ENCODE measurements around the gene SYT2.

Gene SYT2

DNA sequence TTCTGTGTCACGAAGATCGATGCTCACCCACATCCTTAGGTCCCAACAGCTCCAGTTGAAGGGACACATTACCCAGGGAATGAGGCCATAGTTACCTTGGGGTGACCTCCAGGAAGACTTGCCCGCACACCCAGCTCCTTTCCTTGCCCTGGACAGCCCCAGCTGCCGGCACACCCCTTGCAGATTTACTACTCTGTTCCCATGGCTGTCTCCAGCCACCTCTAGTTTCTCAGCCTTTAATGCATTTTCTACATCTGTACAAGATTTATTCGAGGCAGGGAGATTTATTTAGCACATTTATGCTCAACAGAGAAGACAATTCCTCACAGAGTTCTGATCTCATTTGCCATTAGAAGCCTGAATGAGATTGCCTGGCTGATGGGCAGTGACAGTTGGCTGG, 36.7 kb downstream of the SYT2 start:
- DNase-seq: no peak

DNA sequence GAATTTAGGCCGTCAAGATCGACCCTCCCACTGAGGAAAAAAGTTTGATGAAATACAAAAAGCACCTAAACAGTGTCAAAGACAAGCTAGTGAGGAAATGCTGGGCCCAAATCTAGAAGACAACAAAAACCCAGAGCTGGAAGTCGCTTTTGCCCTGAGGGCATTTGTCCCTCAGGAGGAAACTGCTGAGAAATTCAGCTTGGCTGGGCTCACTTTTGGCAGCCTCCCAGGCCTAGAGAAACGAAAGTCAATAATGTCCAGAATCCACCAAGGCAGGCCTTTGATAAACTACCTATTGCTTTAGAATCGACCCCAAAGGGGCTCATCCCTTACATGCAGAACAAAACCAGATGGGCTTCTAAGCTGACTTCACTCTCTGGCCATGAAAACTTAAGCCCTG, 38.9 kb downstream of the SYT2 start:
- no peak for DNase-seq

DNA sequence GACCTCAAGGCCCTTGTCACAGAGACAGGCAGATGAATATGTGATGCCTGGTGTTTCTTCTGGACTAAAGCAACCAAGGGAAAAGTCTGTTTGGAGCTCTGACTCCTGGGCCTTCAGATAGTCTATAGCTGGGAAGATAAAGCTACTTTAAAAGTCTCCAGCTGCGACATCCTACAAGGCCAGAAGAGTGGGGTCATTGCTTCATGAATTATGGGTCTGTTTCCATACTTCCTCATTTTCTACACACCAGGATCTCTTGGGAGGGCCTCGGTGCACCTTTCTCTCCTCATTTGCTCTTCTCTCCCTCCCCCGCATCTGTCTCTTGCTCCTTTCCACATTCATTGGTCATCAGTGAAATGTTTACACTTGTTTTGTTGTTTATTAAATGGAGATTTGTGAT, 44.8 kb downstream of the SYT2 start:
- DNase-seq: no peak

DNA sequence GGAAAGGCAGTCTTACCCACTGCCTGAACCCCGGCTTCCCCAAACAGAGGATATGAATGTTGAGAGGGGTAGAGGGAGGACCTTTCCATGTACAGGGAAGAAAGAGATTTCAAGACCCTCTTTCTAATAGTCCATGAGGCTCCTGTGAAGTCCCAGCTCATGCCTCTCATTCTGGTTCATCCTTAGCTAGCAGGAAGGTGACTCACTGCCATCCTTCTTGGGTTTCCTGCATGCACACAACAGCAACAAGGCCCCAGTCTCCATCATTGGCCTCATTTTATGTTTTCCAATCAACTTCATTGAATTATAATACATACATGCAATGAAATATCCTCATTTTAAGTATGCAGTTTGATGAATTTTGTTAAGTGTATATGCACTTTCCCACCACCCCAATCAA, 46.2 kb downstream of the SYT2 start:
- DNase-seq: no peak

DNA sequence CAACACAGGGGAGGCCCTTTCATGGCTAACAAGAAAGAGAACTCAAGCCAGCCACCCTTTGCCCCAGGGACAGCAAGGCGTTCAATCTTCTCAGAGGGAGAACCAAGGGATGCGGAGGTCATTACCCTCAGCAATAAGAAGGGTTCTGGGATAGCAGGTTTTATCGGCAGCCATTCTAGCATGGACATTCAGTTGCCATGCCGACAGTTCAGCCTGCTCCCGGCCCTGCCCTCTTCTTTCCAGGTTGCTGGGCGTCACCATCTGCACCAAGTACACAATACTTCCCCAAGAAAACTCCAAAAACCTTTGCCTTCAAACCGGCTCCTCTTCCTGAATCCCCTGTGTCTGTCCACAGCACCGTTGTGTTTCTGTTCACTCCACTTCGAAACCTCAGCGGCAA, 47.1 kb downstream of the SYT2 start:
- DNase-seq: no peak

DNA sequence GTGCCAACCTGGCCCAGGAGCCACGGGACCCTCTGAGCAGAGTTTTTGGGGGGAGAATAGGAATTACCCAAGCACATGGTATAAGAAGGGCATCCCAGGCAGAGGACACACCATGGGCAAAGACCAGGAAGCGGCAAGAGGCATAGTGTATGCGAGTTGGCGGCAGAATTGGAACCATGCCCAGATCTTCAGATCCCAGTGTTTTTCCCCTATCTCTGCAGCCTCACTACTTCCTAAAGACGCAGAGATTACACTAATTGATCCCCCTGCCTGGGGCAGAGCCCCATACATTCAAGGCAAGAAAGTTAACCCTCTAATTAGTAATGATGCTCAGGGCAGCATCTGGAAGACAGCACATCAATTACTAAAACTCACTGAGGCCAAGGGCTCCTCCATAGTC, 48.2 kb downstream of the SYT2 start:
- DNase-seq: no peak

DNA sequence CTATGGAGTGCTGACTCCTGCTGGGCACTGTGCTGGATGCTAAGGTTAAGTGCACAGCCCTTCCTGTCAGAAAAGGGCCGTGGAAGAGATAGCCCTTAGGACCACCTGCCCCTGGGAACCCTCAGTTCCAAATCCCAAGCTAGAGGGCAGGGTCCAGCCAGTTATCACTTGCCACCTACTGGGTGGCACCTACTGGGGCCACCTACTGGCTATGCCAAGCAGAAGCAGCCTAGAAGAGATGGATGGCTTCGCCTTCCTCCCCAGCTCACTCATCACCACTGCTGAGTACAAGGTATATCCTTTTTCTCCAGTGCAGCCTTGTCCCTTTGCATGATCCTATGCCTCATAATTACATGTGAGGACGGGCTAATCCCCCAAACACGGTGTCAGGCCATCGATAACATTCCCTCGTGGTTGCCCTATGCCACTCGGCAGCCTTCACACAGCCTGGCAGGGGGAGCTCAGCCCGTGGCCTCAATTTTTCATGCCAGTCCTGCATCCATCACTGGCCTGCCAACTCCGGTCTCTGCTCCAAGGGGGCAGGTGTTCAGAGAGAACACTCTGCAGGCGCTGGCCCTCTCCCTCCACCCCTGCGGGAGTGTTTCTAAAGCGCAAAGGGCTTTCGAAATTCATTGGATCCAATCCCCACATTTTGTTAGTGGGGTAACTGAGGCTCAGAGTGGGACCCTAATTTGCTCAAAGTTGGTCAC, 49.0 kb downstream of the SYT2 start:
- no peak for DNase-seq

DNA sequence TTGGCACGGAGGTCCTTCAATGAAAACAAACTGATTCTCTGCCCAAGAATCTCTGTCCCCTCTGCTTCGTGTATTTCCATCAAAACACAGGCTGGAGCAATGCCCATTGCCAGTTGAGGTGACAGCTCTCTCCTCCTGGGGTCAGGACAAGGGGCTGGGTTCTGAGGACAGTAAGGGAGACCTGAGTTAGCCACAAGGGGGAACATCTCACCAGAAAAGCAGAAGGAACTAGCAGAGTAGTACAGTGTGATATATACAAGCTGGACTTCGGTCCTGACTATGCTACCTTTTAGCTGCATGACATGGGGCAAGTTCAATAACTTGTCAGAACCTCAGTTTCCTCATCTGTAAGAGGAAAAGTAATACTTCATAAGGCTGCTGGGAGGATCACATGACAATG, 50.3 kb downstream of the SYT2 start:
- DNase-seq: no peak

DNA sequence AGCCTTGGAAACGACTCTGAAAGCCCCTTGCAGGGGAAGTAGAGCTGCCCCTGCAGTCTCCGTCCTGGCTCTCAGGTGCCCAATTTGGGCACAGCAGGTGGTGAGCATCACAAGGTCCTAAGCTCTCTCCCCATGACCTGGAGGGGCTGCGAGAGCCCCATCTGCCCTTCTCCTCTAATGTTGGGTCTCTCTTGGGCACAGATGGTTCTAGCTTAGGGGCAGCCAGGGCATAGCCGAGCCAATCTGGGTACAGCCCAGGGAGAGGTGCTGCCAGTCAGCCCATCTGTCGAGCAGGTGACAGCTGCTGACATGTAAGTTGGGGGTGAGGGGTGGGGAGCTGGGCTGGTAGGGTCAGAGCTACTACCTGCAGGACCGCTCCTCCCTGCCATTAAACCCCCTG, 50.7 kb downstream of the SYT2 start:
- no peak for DNase-seq

DNA sequence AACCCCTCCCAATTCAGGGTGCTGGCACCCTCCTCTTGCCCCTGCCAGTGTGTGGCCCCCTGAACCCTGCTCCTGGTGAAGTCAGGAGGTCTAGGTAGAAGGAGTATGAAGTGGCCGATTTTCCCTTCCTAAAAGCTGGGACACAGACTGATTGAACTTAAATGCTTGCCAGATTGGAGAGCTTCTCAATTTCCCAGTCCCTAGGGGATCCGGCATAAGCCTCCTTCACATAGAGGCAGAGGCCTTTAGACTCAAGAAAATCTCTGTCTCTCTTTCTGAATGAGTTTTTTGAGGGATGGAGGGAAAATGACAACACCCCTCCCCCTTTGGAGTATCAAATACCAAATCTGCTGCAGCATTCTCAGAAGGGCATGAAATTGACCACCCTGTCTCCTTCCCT, 51.5 kb downstream of the SYT2 start:
- no peak for DNase-seq

DNA sequence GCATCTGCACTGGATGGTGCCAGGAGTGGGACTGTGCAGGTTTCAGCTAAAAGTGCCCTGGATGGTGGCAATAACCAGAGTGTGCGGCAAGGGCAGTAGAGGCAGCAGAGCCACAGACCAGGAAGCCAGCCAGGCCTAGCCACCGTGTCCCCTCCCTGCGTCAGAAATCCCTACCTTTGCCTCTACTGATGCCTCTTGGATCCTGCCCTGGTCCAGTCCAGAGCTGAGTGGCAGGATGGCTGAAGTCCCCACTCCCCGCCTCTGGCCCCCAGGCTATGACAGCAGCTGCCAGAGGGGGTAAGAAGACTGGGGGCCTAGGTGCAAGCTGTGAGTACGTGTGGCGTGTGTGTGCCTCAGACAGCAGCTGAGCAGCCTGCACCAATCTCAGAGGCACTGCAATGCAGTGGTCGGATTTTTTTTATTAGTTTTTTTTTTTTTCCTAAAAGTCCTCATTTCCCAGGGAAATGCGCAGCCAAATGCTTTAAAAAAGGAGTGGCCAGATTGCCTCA, 51.9 kb downstream of the SYT2 start:
- no peak for DNase-seq

DNA sequence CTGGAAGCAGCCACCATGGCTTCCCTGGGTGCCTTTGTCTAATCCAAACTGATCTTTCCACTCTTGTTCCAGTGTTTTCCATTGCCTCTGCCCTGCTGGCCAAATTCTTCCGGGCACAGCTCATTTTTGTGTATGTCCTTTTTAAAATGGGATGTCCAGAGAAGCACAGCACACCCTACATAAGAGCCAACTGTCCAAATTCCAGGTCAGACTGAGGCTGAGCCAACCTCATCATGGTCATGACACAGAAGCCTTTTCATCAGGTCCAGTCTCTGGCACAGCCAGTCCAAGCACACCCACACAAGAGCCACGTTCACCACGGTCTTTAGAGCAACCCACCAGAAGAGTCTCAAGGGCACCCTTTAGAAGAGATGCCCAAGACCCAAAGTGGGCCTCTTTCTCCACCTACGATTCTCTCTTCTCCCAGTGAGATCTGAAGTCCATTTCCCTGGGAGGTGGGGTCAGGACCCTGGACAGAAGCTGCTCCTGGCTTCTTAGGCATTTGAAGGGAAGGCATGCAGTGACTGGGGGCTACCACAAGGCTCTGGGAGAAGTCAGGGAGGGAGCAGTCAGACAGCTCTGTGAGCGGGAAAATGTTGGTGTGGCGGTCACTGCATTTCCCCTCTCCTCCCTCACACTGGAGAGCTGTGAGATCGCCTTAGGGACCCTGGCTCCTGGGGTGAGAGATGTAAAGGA, 53.2 kb downstream of the SYT2 start:
- no peak for DNase-seq

DNA sequence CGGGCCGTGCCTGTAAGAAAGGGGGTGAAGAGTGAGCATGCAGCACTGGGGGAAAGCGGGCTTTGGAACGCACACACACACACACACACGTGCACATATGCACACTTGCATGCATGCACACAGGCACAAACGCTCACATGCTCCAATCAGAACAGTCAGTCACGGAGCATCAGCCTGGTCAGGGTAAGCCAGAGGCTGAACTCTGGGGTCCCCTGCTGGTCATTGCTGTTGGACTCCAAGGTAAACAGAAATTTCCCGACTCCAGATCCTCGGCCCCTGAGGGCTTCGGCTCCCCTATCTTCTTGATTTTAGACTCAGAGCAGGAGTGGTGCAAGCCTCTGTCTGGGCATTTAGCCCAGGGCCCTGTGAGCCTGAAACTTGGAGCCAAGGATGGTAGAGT, 54.2 kb downstream of the SYT2 start:
- no peak for DNase-seq

DNA sequence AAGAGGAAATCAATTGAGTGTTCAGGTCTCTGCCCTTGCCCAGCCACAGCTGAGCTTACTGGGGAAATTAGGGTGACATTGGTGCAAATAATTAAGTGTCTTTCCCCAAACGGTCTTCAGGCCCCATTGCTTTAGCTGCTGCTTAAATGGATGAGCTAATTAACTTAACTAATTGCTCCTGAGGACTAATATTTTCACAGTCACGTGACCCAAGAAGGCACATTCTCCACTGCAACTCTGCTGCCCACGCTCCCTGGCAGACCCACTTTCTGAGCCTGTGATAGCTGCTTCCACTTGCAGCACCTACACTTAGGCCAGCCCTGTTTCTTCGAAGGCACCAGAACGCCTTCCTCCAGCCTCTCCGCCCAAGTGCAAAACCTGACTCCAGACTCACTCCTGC, 56.2 kb downstream of the SYT2 start:
- DNase-seq: no peak

DNA sequence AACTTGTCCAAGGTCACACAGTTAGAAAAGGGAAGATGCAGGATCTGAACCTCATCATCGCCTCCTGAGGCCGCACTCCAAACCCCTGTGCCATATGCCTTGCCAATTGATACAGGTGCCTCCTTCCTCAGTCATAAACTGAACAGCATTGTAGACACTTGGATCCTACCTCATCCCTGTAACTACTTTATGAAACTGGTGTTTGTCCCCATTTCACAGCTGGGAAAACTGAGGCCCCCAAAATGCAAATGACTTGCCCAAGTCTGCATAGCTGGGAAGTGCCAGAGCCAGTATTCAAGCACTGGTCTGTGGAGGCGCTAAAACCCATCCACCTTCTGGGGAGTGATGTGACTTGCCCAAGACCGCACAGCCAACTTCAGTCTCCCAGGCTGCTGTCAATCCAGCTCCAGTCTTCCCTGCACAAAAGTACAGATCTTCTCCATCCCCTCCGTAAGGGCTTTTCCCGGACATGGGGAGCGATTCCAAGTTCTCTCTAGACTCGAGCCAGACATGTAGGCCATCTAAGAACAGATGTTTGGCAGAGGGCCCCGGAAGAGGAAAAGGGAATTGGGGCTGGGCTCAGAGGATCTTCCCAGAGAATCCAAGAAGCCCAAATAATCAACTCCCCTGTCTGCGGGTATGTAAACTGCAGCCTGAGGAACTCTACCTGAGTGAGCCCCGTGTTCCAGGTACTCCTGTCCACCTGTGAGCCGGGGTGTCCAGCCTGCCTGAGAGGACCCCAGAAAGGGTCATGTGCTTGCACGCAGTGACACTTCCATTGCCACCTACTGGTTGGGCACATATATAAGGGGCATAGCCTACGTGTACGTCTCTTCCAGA, 60.5 kb downstream of the SYT2 start:
- DNase-seq: no peak

DNA sequence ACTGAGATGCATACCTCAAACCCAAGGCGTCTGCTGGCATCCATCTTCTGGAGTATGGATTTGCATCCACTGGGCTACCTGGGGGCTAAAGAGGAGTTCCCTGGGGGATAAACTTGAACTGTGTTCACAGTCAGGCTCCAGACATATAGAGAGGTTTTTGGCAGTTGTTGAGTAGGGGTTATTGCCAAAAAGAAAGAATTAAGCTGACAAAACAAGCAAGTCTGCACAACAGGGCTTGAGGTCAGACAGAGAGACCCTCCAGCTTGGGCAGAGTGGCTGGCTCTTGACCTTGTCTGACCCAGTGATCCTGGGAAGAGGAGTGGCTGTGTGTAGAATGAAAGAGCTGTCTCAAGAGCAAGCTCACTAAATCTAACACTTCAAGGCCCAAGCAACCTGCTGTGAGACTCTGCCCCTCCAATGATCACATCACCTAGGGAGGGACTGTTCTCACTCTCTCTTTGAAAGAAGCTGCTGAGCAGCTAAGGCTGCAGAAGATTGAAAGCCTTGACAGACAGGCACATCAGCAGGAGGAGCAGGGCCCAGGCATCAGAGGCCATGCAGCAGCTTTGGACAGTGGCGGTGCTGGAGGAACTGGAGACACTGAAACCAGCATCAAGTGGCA, 61.5 kb downstream of the SYT2 start:
- DNase-seq: no peak

DNA sequence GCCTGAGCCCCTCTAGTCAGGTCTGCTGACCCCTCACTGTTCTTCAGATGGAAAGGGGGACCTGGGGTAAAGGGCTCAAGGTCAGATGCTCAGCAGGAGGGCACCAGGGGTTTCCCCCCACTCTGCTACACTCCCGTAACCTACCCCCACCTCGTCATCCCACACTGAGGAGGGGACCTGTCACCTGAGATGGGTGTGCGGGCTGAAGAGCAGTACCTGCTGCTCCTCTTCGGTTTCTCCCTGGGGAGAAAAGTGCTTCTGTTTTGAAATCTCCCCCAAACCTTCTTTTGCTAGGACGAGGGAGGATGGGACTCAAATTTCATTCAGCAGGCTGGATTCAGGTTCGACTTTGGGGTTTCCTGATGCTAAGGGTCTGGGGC, 65.2 kb downstream of the SYT2 start:
- no peak for DNase-seq

DNA sequence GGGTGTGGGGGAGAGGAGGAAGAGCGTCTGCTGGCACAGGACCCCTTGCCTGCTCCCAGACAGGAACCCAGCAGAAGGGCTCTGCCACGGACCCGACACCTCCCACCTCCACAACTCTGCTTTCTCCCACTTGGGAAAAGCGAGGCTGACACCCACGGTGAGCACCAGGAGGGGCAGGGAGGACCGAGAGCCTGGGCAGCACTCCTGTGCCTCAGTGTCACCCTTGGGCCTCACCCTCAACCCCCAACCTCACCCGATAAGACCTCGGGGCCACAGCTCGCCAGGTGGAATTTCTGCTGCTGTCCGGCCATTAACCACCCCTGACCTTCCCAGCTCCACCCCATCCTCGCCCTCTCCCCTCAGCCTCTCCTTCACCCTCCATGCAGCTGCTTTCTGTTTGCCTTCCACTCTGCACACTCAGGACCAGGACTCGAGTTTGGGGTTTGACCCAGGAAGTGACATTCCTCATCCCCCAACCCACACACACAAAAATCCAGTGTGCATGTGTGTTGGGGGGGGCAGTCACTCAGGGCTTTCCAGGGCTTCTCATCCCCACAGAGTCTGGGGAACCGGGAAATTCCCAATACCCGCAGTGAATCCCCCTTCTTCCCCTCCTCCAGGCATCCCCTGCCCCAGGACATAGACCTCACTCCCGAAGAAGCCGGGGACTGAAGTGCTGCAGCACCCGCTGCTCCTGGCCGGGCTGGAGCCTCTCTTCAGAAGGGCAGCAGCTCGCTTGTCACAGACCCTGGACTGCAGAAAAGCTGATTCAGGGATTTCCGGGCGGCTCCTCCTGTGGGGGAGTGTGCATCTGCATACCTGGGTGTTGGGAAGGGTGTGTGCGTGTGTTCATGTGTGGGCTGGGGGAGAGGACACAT, 65.8 kb downstream of the SYT2 start:
- no peak for DNase-seq

DNA sequence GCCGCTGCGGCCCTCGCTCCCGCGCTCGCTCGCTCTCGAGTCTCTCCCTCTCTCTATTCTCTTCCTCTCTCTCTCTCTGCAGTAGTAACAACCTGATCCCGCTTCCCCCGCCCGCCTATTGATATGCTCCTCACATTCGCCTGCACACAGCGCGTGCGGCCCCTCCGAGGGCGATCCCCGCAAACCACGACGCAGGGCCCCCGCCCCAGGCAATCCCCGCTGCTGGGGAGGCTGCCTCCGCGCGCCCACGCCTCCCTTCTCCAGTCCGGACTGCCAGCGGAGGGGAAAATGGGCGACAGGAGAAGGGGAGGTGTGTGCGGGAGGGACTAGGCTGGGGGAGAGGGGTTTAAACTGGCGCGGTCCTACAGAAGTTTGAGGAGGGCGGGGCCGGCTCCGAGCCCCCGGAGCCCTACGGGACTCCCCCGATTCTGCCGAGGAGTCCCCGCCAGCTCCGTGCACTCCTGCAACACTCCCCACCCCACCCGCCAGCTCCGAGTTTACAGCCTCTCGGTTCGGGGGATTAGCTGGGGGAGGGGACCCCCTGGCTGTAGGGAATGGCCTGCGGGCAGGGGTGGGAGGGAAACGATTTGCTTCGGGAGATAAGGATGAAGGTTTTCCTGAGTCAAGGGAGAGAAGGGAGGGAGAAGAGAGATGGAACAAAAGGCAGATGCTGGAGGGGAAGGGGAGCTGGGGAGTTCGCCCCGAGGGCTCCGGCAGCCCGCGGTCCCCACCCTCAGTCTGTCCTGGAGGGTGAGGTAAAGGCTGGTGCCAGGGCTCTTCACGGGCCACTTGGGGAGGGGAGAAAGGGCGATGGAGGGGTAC, 66.6 kb downstream of the SYT2 start:
- no peak for DNase-seq

DNA sequence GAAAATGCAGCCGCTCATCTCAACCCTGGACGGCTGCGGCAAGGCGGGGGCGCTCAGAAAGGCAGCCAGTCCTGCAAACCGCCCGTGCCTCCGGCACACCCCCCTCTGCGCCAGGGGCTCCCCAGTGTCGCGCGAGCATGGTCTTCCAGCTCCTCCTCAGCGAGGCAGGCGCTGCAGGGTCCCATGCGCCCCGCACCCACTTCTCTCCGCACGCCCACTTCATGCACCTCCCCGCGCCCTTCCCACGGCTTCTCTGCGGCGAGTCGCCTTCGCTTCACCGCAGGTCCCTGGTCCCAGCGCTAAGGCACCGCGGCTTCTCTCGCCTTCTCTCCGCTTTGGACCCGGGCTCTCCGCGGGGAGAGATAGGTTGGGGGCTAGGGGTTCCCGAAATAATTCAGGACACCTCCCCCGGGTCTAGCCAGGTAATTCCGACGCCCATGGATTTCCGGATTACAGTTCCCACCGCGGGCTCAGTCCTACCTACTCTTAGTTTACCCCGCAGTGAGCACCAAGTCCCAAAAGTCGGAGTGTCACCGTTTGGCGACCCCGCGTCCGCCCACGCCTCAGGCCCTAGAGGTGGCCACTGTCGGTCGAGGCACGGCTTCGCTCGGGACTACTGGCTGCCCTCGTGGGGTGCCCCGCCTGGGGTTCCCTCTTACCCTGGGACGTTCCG, 67.5 kb downstream of the SYT2 start:
- no peak for DNase-seq

DNA sequence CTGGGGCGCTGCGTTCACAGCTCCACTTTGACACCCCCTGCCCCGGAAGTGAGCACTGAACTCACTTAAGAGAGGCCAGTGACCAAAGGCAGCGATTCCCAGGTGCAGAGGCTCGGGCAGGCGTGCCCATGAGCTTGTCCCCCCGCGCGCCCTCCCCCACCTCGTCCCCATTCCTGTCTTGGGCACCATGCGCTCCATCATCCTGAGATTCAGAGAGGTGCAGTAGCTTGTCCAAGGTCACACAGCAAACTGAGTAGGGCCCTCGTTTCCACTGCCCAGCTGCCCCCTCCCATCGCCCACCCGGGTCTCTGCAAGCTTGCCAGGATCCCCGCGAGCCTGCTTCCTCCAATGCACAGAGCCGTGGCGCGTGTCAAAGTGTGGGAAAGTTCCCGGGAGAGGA, 68.0 kb downstream of the SYT2 start:
- DNase-seq: no peak
